GM18520 (cell line): ENCODE results near the gene AP1AR.
A peak's percentile ranks its signal among the peaks of the same experiment; 100 is the strongest.

Experiments
- ATAC-seq: cut with Tn5 transposase; IDR thresholded peaks from one replicate; pipeline ENCODE4 v1.9.1; 2021; ENCODE audit not compliant: unreplicated experiment

The AP1AR gene

GRCh38 chr4:112219826-112220366 lies 11.7 kb upstream of the AP1AR start:
- no peak for ATAC-seq

GRCh38 chr4:112222219-112222955 lies 9.2 kb upstream of the AP1AR start:
- no peak for ATAC-seq

- no peak for ATAC-seq
These were observed 6.4 kb upstream of the AP1AR start for GRCh38 chr4:112225157-112225556.

GRCh38 chr4:112230879-112231778 lies 458 bp upstream of the AP1AR start:
- peak; percentile 72 for ATAC-seq

- ATAC-seq: no peak
These were observed 3.5 kb downstream of the AP1AR start for GRCh38 chr4:112234952-112235609.

GRCh38 chr4:112236040-112236439 lies 4.5 kb downstream of the AP1AR start:
- ATAC-seq: no peak

- no peak for ATAC-seq
These were observed 7.2 kb downstream of the AP1AR start for GRCh38 chr4:112238833-112239232.

- ATAC-seq: no peak
These were observed 13.8 kb downstream of the AP1AR start for GRCh38 chr4:112245383-112245782.

GRCh38 chr4:112247021-112247420 lies 15.4 kb downstream of the AP1AR start:
- no peak for ATAC-seq

- ATAC-seq: no peak
These were observed 19.5 kb downstream of the AP1AR start for GRCh38 chr4:112251019-112251643.

- no peak for ATAC-seq
These were observed 20.6 kb downstream of the AP1AR start for GRCh38 chr4:112252234-112252633.

- ATAC-seq: no peak
These were observed 21.9 kb downstream of the AP1AR start for GRCh38 chr4:112253382-112254000.

- ATAC-seq: no peak
These were observed 25.5 kb downstream of the AP1AR start for GRCh38 chr4:112257098-112257497.

GRCh38 chr4:112266823-112267222 lies 35.2 kb downstream of the AP1AR start:
- ATAC-seq: no peak

- no peak for ATAC-seq
These were observed 38.5 kb downstream of the AP1AR start for GRCh38 chr4:112270051-112270450.

GRCh38 chr4:112270640-112271421 lies 39.2 kb downstream of the AP1AR start:
- ATAC-seq: no peak

- no peak for ATAC-seq
These were observed 40.7 kb downstream of the AP1AR start for GRCh38 chr4:112272292-112272691.

GRCh38 chr4:112274959-112275358 lies 43.4 kb downstream of the AP1AR start:
- ATAC-seq: no peak

- no peak for ATAC-seq
These were observed 44.5 kb downstream of the AP1AR start for GRCh38 chr4:112276113-112276512.

GRCh38 chr4:112277220-112277619 lies 45.6 kb downstream of the AP1AR start:
- no peak for ATAC-seq
